BLaER1 (cell line): ENCODE measurements around the gene SLAMF7.
A peak's percentile ranks its signal among the peaks of the same experiment; 100 is the strongest.
"Not testable (repeated sequence)": the region's sequence is repeated elsewhere in the genome, so short reads cannot be mapped to it uniquely, and the experiment has no call there.

ENCODE experiments used
- H3K27ac ChIP-seq: shearing (Covaris generic); formaldehyde crosslinking; 2 replicates; pipeline ENCODE4 v1.8.1; 2022
- H3K27me3 ChIP-seq: shearing (Covaris generic); formaldehyde crosslinking; 2 replicates; pipeline ENCODE4 v1.8.1; 2022
- H3K36me3 ChIP-seq: shearing (Covaris generic); formaldehyde crosslinking; 2 replicates; pipeline ENCODE4 v1.8.1; 2022
- H3K4me1 ChIP-seq: shearing (Covaris generic); formaldehyde crosslinking; 2 replicates; pipeline ENCODE4 v1.8.1; 2022
- H3K4me2 ChIP-seq: shearing (Covaris generic); formaldehyde crosslinking; 2 replicates; pipeline ENCODE4 v1.8.1; 2022
- H3K4me3 ChIP-seq: shearing (Covaris generic); formaldehyde crosslinking; 2 replicates; pipeline ENCODE4 v1.8.1; 2022
- H3K9ac ChIP-seq: shearing (Covaris generic); formaldehyde crosslinking; 2 replicates; pipeline ENCODE4 v1.8.1; 2022
- H3K9me3 ChIP-seq: shearing (Covaris generic); formaldehyde crosslinking; 2 replicates; pipeline ENCODE4 v1.8.1; 2022
- H4K20me1 ChIP-seq: shearing (Covaris generic); formaldehyde crosslinking; 2 replicates; pipeline ENCODE4 v1.8.1; 2022
- Cebpa-rat ChIP-seq: shearing (Covaris generic); IDR thresholded peaks from 2 replicates; pipeline ENCODE4 v1.8.1; 2022

Gene SLAMF7, protein sequence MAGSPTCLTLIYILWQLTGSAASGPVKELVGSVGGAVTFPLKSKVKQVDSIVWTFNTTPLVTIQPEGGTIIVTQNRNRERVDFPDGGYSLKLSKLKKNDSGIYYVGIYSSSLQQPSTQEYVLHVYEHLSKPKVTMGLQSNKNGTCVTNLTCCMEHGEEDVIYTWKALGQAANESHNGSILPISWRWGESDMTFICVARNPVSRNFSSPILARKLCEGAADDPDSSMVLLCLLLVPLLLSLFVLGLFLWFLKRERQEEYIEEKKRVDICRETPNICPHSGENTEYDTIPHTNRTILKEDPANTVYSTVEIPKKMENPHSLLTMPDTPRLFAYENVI

GRCh38 chr1:160739098-160739511 is at the start of gene SLAMF7:
TSS of gene SLAMF7 (plus strand) at chr1:160739247. CDS start at chr1:160739302, 55 bp downstream.
- Histone ChIP-seq H3K36me3 (no peaks in the 10 kb centered on the region), H3K9ac (no peak within 1 kb of the TSS), H3K9me3 (peaks cover 19% of the 10 kb centered on the region), H3K27me3 (no peaks in the 10 kb centered on the region), H4K20me1 (no peaks in the 10 kb centered on the region), H3K4me3 (no peak within 1 kb of the TSS), H3K4me2 (no peak within 1 kb of the TSS), H3K27ac (no peak within 1 kb of the TSS), H3K4me1 (peaks cover under 1% of the 10 kb centered on the region; the same call in 1 of the 2 replicates)
- TF ChIP-seq Cebpa-rat = no peak

GRCh38 chr1:160692390-160692789 is 46.7 kb upstream of the SLAMF7 start:
- not testable (repeated sequence) for H4K20me1 ChIP-seq, H3K4me2 ChIP-seq, H3K4me1 ChIP-seq, H3K9ac ChIP-seq, H3K27ac ChIP-seq, H3K4me3 ChIP-seq, H3K27me3 ChIP-seq
- H3K9me3 ChIP-seq = peaks cover 13% of the 10 kb centered on the region; the same call in 1 of the 2 replicates
- H3K36me3 ChIP-seq = peaks cover 37% of the 10 kb centered on the region

DNA sequence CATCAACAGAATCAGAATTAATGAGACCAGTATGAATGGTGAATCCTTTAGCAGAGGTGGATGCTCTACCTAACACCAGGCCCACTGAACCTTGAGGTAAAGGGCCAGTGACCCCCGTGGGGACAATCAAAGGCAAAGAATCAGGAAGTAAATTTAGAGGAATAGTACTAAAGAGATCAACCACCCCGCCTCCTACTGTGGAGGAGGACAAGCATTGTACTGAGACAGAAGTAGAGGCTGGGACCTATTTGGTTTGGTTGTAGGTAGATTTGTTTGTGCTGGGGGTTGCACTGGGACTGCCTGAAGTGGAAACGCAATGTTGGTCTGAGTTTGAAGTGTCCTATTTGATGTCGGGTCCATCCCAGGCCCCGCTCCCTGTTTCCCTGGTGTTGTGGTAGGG is 36.9 kb upstream of the SLAMF7 start:
- TF ChIP-seq Cebpa-rat = no peak
- no peaks in the 10 kb centered on the region; the same call in 1 of the 2 replicates for H4K20me1 ChIP-seq
- H3K9me3 ChIP-seq = no peaks in the 10 kb centered on the region; the same call in 1 of the 2 replicates
- no peak overlapping the region for H3K27ac ChIP-seq
- peaks cover 49% of the 10 kb centered on the region for H3K36me3 ChIP-seq
- no peak overlapping the region for H3K4me2 ChIP-seq
- no peak overlapping the region for H3K9ac ChIP-seq
- peaks cover 36% of the 10 kb centered on the region for H3K4me1 ChIP-seq
- no peak overlapping the region for H3K4me3 ChIP-seq
- H3K27me3 ChIP-seq = no peaks in the 10 kb centered on the region

- no peak overlapping the region for H3K4me3 ChIP-seq
- H3K4me1 ChIP-seq = peaks cover 57% of the 10 kb centered on the region
- no peaks in the 10 kb centered on the region for H3K27me3 ChIP-seq
- no peak overlapping the region for H3K9ac ChIP-seq
- peaks cover 49% of the 10 kb centered on the region for H3K36me3 ChIP-seq
- no peaks in the 10 kb centered on the region; the same call in 1 of the 2 replicates for H4K20me1 ChIP-seq
- H3K9me3 ChIP-seq = no peaks in the 10 kb centered on the region; the same call in 1 of the 2 replicates
- H3K4me2 ChIP-seq = peak overlapping the region; percentile 88
- TF ChIP-seq Cebpa-rat = no peak
- H3K27ac ChIP-seq = no peak overlapping the region
Observed at GRCh38 chr1:160704250-160704649, 34.8 kb upstream of the SLAMF7 start.

- H3K27me3 ChIP-seq, H4K20me1 ChIP-seq, H3K9ac ChIP-seq, H3K9me3 ChIP-seq, H3K27ac ChIP-seq, H3K4me3 ChIP-seq: not testable (repeated sequence)
- Histone ChIP-seq H3K4me1 (peaks cover 67% of the 10 kb centered on the region), H3K36me3 (peaks cover 45% of the 10 kb centered on the region), H3K4me2 (peak overlapping the region; percentile 88)
Observed at GRCh38 chr1:160705212-160705621, 33.8 kb upstream of the SLAMF7 start.

DNA sequence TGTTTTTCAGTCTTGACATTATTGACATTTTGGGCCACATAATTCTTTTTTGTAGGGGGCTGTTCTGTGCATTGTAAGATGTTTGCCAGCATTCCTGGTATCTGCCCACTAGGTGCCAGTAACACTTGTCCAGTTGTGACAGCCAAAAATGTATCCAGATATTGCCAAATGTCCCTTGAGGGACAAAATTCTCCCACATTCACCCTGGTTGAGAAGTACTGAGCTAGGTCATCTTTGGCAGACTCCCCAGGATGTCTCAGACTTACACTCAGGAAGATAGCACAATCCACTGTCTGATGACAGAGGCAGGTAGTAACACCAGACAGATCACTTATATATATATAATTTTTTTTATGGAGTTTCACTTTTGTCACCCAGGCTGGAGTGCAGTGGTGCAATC is 33.3 kb upstream of the SLAMF7 start:
- Histone ChIP-seq H3K9me3 (no peaks in the 10 kb centered on the region; the same call in 1 of the 2 replicates), H3K27ac (no peak overlapping the region), H3K4me3 (no peak overlapping the region), H3K4me2 (peak overlapping the region; percentile 88), H3K36me3 (peaks cover 45% of the 10 kb centered on the region), H3K4me1 (peaks cover 72% of the 10 kb centered on the region), H4K20me1 (no peaks in the 10 kb centered on the region; the same call in 1 of the 2 replicates), H3K27me3 (no peaks in the 10 kb centered on the region), H3K9ac (no peak overlapping the region)
- no peak for TF ChIP-seq Cebpa-rat

DNA sequence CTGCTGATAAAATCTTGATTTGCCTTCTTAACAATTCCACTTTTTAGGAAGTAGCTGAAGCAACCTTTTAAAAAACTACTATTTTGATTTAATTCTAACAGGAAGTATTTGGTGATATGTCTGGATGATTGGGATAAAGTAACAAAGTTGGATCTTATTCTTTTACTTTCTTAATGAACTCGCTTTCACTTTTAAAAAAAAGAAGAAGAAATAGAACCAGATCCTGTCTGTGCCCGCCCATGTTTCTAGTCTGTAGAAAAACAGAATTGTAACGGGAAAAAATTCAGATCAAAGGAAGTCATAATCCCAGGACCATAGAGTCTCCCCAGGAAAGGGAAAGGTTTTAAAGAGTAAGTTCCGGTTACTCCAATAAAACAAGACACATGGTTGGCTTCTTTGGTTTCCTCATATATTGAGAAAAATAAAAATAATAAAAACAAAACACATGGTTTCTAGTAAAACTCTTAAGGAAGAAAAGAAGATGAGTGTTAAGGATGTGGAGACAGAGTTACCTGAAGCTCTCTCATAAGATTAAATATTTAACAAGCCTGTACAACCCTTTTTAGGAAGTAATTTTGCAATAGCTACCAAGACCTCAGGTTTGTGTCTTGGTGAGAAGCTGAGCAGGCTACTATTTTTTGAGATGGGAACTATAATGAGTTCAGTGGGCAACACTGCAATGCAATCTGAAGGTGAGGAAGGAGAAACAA is 32.4 kb upstream of the SLAMF7 start:
- peak overlapping the region; percentile 69 for H3K4me3 ChIP-seq

GRCh38 chr1:160707236-160708064 is 31.6 kb upstream of the SLAMF7 start:
- TF ChIP-seq Cebpa-rat = no peak
- Histone ChIP-seq H3K27me3 (no peaks in the 10 kb centered on the region), H4K20me1 (no peaks in the 10 kb centered on the region; the same call in 1 of the 2 replicates), H3K4me2 (peak overlapping the region; percentile 88), H3K27ac (peak overlapping the region; percentile 88), H3K4me1 (peaks cover 89% of the 10 kb centered on the region), H3K36me3 (peaks cover 32% of the 10 kb centered on the region), H3K9ac (peak overlapping the region; percentile 64; the same call in 1 of the 2 replicates), H3K9me3 (no peaks in the 10 kb centered on the region), H3K4me3 (peak overlapping the region; percentile 69)

More for the DNA sequence above, 32.4 kb upstream of the SLAMF7 start:
- Histone ChIP-seq H3K4me1 (peaks cover 82% of the 10 kb centered on the region), H3K4me2 (peak overlapping the region; percentile 88), H3K27me3 (no peaks in the 10 kb centered on the region), H3K36me3 (peaks cover 40% of the 10 kb centered on the region), H4K20me1 (no peaks in the 10 kb centered on the region; the same call in 1 of the 2 replicates), H3K27ac (peak overlapping the region; percentile 88), H3K9me3 (no peaks in the 10 kb centered on the region; the same call in 1 of the 2 replicates), H3K9ac (peak overlapping the region; percentile 64; the same call in 1 of the 2 replicates)
- no peak for TF ChIP-seq Cebpa-rat

DNA sequence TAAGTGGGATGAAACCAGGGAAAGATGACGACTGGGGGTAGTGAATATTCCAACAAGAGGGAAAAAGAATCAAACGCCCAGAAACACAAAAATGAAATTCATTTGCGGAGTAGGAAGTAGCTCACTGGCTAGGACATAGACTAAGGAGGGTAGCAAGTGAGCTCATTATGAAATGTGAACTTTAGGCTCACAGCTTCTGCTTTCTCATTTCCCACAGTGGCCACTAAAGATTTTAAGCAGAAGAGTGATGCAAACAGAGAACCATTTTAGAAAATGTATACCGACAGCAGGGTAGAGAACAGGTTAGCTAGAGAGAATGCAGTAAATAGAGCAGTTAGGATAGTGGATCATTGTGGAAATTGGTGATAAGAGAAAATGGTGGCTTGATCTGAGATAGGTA is 30.9 kb upstream of the SLAMF7 start:
- Histone ChIP-seq H3K4me1 (peaks cover 96% of the 10 kb centered on the region), H3K4me3 (peak overlapping the region; percentile 69), H3K9me3 (no peaks in the 10 kb centered on the region), H3K9ac (peak overlapping the region; percentile 16; the same call in 1 of the 2 replicates), H4K20me1 (no peaks in the 10 kb centered on the region; the same call in 1 of the 2 replicates), H3K4me2 (peak overlapping the region; percentile 88), H3K27me3 (no peaks in the 10 kb centered on the region), H3K27ac (peak overlapping the region; percentile 88), H3K36me3 (peaks cover 26% of the 10 kb centered on the region)
- TF ChIP-seq Cebpa-rat = no peak
